RWPE1 (cell line): ENCODE data around the gene OPALIN.

Experiments used
- CTCF ChIA-PET: fragments of 350-600 bp; sonication (Branson Sonifier 250); formaldehyde crosslinking; extraction: SDS; loops from one replicate; lab custom pipeline; 2021; lab: Yijun Ruan, JAX
- POLR2A ChIA-PET: fragments of 400-600 bp; formaldehyde crosslinking; extraction: SDS; loops from one replicate; lab custom pipeline; 2020; ENCODE audit warnings: antibody characterized with exemption; ENCODE audit not compliant: low non-redundant PET; lab: Yijun Ruan, JAX
- DNase-seq: peaks from one replicate; pipeline ENCODE4 v3.0.0; 2012; ENCODE audit warnings: low spot score
- H3K27ac ChIP-seq: fragments of 450-650 bp; 2 replicates; pipeline ENCODE4 v1.5.1; 2017
- TF ChIP-seq, protein P1 (sequence below): fragments of 450-650 bp; conservative IDR thresholded peaks from 2 replicates; pipeline ENCODE4 v1.5.1; 2017; ENCODE audit warnings: low read depth, mild to moderate bottlenecking

The OPALIN gene

DNA sequence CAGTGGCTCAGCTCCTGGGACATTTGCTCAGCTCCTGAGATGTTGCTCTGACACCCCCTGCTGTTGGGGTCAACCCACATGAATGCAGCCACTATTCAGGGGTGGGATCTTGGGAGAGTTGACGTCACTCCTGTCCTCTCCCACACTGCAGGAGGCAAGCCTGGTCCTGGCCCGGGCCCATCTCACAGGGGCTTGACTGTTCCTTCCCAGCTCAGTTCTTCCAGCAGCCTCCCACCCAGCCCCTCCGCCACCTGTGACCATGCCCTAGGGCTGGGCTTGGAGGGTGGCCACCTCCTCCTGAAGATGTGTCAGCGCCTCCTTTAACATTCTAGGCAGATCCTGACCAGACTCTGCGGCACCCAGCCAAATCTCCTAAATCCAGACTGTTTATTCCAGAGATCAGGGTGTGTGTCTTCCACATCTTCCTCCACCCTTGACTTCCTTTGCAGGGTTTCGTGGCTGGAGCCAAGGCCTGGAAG, 19.1 kb upstream of the OPALIN start:
- POLR2A ChIA-PET = no interaction called here
- TF ChIP-seq, protein P1, sequence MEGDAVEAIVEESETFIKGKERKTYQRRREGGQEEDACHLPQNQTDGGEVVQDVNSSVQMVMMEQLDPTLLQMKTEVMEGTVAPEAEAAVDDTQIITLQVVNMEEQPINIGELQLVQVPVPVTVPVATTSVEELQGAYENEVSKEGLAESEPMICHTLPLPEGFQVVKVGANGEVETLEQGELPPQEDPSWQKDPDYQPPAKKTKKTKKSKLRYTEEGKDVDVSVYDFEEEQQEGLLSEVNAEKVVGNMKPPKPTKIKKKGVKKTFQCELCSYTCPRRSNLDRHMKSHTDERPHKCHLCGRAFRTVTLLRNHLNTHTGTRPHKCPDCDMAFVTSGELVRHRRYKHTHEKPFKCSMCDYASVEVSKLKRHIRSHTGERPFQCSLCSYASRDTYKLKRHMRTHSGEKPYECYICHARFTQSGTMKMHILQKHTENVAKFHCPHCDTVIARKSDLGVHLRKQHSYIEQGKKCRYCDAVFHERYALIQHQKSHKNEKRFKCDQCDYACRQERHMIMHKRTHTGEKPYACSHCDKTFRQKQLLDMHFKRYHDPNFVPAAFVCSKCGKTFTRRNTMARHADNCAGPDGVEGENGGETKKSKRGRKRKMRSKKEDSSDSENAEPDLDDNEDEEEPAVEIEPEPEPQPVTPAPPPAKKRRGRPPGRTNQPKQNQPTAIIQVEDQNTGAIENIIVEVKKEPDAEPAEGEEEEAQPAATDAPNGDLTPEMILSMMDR = no peak
- H3K27ac ChIP-seq = peak overlapping the region; percentile 54
- CTCF ChIA-PET = interaction anchor here (1.0 kb wide), 1 partner anchor 37 kb away, joined by 3 read pairs; no protein-coding TSS in a partner anchor
- no peak for DNase-seq

DNA sequence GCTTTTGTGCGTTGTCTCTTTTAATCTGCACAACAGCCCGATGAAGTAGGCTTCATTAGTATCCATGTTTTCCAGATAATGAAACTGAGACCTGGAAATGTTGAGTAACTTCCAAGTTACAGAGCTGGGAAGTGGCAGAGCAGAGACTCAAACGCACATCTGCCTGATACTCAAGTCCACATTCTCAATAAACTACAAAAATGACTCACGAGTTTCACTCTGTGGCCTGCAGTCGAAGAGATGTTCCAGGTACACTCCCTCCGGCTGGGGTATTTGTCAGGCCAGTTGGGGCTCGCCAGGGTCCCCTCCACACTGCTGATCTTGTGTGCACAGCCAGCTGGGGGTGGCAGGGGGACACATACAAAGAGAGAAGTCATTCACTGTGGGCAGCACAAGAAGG, 17.7 kb upstream of the OPALIN start:
- peak overlapping the region; percentile 20; the same call in 1 of the 2 replicates for H3K27ac ChIP-seq
- TF ChIP-seq, protein P1 = no peak
- POLR2A ChIA-PET = no interaction called here
- CTCF ChIA-PET = interaction anchor here (1.7 kb wide), 1 partner anchor 137 kb away, joined by 8 read pairs; the partner anchor contains the start of gene TLL2
- no peak for DNase-seq

DNA sequence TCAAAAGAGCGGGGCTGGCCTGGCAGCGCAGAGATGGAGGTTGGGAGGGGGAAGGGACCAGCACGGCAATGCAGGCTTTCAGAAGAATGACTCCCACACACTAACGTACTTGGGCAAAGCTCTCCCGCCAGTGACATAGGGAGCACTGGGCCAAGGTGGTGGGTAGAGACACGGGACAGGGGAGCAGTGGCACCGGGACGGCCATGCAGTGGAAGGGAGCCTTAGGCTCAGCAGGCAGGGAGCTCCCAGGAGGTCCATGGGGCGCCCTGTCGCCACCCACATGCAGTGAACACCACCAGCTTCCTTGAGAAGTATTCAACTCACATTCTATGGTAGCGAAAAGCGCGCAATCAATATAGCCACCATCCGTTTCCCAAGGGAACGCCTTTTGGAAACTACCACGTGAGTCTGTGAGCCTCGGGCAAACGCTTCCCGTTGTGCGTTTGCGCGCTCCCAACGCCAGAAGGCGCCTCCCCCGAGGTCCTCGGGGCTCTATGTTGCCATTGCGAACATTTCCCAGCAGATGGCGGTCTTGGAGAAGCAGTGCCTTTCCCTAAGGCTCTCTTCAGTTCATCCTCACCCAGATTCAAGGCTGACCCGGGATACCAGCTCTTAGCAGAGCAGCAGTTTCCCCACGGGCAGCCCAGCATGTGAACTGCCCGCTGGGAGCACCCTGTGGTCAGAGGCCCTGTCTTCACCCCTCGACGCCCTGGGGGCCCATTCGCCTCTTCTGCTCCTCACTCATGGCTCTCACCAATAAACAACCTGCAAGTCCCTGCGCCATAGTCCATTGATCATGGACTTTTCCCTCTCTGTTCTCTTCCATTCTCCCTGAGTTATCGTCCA, 16.4 kb upstream of the OPALIN start:
- no peak overlapping the region for H3K27ac ChIP-seq
- peak; percentile 96 for DNase-seq
- ChIA-PET CTCF (interaction anchor here (0.5 to 1.7 kb wide), 21 partner anchors 9 to 873 kb away, joined by 3 to 8 read pairs (median 3); partner anchors contain the start of gene TLL2), POLR2A (no interaction called here)
- TF ChIP-seq, protein P1 = peak; percentile 94

DNA sequence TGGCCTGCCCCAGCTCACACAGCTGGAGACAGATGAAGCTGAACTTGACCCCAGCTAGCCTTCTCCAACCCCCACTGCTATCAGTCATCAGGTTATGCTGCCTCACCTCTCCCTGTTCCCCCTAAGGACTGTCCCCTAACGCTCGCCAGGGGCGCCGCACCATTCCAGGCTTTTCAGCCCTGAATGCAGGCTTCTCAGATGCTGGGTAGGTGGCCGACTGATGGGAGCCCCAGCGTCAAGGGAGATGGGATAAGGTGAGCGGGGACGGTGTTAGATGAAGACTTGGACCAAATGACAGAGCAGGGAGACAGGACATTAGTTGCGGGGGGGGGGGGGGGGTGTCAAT, 15.8 kb upstream of the OPALIN start:
- no peak overlapping the region for H3K27ac ChIP-seq
- DNase-seq = no peak
- TF ChIP-seq, protein P1 = no peak
- ChIA-PET CTCF (interaction anchor here (0.5 to 1.7 kb wide), 16 partner anchors 9 to 873 kb away, joined by 3 to 8 read pairs (median 4); partner anchors contain the start of gene TLL2), POLR2A (no interaction called here)

DNA sequence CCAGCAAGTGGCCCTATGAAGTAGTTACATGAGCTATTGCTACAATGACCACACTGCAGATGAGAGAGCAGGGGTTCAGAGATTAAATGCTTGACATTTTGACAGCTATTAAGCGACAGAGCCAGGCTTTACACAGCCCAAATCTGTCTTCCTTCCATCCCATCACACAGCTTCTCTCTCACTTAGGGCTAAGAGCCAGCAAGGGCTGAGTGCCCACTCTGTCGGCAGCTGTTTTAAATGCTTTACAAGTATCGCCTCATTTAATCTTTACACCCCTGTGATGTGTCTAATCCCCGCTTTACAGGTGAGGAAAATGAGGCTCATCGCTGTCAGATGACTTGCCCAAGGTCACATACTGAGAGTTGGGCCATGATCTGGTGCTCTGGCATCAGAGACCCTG, 15.2 kb upstream of the OPALIN start:
- no peak for DNase-seq
- H3K27ac ChIP-seq = no peak overlapping the region
- CTCF ChIA-PET = interaction anchor here (1.0 to 1.2 kb wide), 3 partner anchors 22 to 837 kb away, joined by 4 to 6 read pairs (median 6); partner anchors contain the start of gene TLL2
- POLR2A ChIA-PET = no interaction called here
- TF ChIP-seq, protein P1 = no peak

DNA sequence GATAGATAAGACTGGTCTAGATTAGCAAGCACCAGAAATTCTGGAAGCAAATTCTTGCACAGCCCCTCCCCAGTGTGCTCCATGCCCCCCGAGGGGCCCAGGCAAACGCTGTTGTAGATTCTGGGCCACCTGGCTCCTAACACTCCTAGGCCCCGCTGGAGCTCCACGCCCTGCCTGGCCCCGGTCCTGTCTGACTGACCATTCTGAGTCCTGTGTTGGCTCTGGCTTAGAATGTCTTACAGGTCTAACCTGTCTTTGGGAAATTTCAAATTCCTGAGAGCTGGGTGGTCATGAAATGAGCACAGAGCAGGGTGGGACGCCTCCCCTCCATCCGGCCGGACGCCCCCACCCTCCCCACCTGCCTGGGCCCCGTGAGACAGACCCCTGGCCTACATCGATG, 12.6 kb upstream of the OPALIN start:
- POLR2A ChIA-PET = no interaction called here
- CTCF ChIA-PET = interaction anchor here (0.5 to 1.6 kb wide), 5 partner anchors 12 to 288 kb away, joined by 3 to 8 read pairs (median 5); partner anchors contain the start of genes OPALIN and TLL2
- TF ChIP-seq, protein P1 = no peak

More for the DNA sequence above, 12.6 kb upstream of the OPALIN start:
- DNase-seq = no peak
- H3K27ac ChIP-seq = no peak overlapping the region
